Heart right ventricle (tissue), 16 donors: ENCODE measurements around the gene SPSB2. TPM values are rescaled to one million over a fixed set of nuclear protein-coding genes. Genes with fewer than 3 reads are reported as not detected.

Experiments used
- ATAC-seq, 8 donors: fragments of 200-7000 bp; cut with Tn5 transposase; one replicate each; pipeline ENCODE4 v1.9.1; 2020; ENCODE audit warnings: mild to moderate bottlenecking in 8 of 8, moderate library complexity in 8 of 8, moderate number of reproducible peaks in 1 of 8
- DNase-seq, 2 donors: peaks; one replicate each; pipeline ENCODE4 v3.0.0-alpha.2; 2020
- H3K27ac ChIP-seq, 10 donors: fragments of 200-600 bp; sonication (generic) in 2 of 10; one replicate each; pipeline versions ENCODE4 v1.5.0 to v1.8.0; 2020 to 2022; ENCODE audit warnings: mild to moderate bottlenecking in 3 of 10
- H3K27me3 ChIP-seq, 7 donors: fragments of 200-600 bp; one replicate each; pipeline ENCODE4 v1.8.0; 2021 to 2022; ENCODE audit warnings: mild to moderate bottlenecking in 2 of 7
- H3K36me3 ChIP-seq, 9 donors: fragments of 200-600 bp; sonication (generic) in 1 of 9; one replicate each; pipeline versions ENCODE4 v1.5.0 to v1.8.0; 2020 to 2022; ENCODE audit warnings: mild to moderate bottlenecking in 2 of 9
- H3K4me1 ChIP-seq, 9 donors: fragments of 200-600 bp; sonication (generic) in 1 of 9; one replicate each; pipeline versions ENCODE4 v1.5.0 to v1.8.0; 2020 to 2022; ENCODE audit warnings: mild to moderate bottlenecking in 4 of 9
- H3K4me3 ChIP-seq, 10 donors: fragments of 200-600 bp; sonication (generic) in 2 of 10; one replicate each; pipeline versions ENCODE4 v1.5.0 to v1.8.0; 2020 to 2022; ENCODE audit warnings: mild to moderate bottlenecking in 7 of 10, moderate library complexity in 2 of 10
- H3K9me3 ChIP-seq, 11 donors: fragments of 200-600 bp in 10 of 11; sonication (generic) in 2 of 11; one replicate each; pipeline versions ENCODE4 v1.5.0 to v1.8.0; 2013 to 2022; ENCODE audit warnings: mild to moderate bottlenecking in 2 of 11, control low read depth in 1 of 11, moderate library complexity in 1 of 11
- WGBS, 2 donors: extraction: QIAGEN DNeasy Blood & Tissue Kit; methylation state at CpG; one replicate each; pipeline ENCODE4 v1.1.7; 2013; ENCODE audit warnings: inconsistent platforms in 1 of 2; 5-methylcytosine and 5-hydroxymethylcytosine counted together
- intact Hi-C, 10 donors: fragments of 100-400 bp; cut with DNase I; formaldehyde crosslinking; loops; one replicate each; pipeline versions ENCODE4 v1.11.1 to v1.14.2; 2022
- polyA plus RNA-seq, 2 donors: library from polyadenylated mRNA; stranded (reverse); fragments of 200-250 nt; gene quantifications; one replicate each; pipeline ENCODE4 v1.2.3, GENCODE V29; 2013
- total RNA-seq, 10 donors: library from RNA; stranded (reverse); fragmentation: NEBNext Ultra II Directional in 3 of 10; extraction: Animal tissue kit (Norgen Biotek cat#: 25700) in 3 of 10; gene quantifications; one replicate each; pipeline versions ENCODE4 v1.2.1 to v1.2.4, GENCODE V29; 2021 to 2023
- TF ChIP-seq, protein P1 (sequence below), 9 donors: fragments of 200-600 bp; sonication (generic) in 2 of 9; IDR thresholded peaks; one replicate each; pipeline versions ENCODE4 v1.5.0 to v1.8.0; 2021 to 2022; ENCODE audit warnings: antibody characterized with exemption in 9 of 9, mild to moderate bottlenecking in 5 of 9, moderate library complexity in 1 of 9
- donor health status: Arrhythmogenic right ventricular cardiomyopathy.
- donor health status: ischemic (EF 13 %, LVEDD 7.1; RV severe dilation, severe dysfunction).
- donor health status: healthy with polysubstance abuse.
- donor health status: DM: no; HTN: yes; CAD: no.
- donor health status: DM: no; HTN: no; CAD: no.
- donor health status: ischemic (EF 25% LVEDD 6.9; RV normal size, moderate dysfunction).
- donor health status: ischemic (EF 25% LVEDD 5.7; RV mildly dilated, moderate dysfunction).
- donor health status: healthy.
- donor health status: DM: yes; HTN: yes; CAD: no.
- donor health status: Ischemic cardiomyopathy.
- donor health status: ischemic (EF 35%, LVEDD 5.7; RV mildly dilated, moderate dysfunction).
- donor health status: nonischemic (EF 11% LVEDD 7.7; RV severe dilation, severe dysfunction).
- donor health status: DM: yes; HTN: yes; CAD: no.
- donor health status: PGD.
- donor health status: ischemic (EF 29% LVEDD 5.4; RV normal size, mild dysfunction).
- donor health status: nonischemic (EF 23%, LVEDD 6.1; RV moderate dilation, normal function).

The SPSB2 gene
- total and polyA plus RNA-seq, 12 donors = 2.0 to 5.6 (median 3.4) TPM

DNA sequence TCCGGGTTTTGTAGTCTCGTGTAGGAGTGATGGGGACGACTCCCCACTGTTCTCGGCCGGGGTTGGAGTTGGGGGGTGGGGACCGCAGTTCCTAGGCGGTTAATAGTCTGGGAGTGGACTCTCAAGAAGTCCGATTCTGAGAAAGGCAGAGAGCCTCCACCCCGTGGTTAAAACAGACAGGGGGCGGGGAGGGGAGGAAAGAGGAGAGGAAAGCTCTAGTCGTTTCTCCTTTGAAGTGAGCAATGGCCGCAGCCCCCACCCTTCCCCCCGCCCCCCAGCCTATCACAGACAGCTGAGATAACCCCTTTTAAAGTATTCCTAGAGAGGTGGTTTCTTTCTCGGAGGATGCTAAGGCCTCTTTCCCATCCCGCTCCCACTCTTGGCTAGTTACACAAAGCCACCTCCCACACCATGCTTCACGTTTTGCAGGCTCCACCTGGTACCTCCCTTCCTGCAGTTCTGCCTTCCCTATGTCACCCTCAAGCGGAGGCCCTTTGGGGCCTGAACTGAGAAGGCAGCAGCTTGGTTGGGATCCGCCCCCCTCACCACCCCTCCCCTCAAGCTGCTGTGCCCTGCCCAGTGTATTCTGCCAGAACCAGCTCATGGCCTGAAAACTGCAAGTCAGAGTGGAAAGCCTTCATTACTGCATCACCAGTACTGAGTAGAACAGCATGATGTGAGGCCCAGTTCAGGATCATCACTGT is 20.3 kb downstream of the SPSB2 start:
- DNase-seq = no peak
- intact Hi-C loops = loop anchor here in 2 of 10 donors (1.0 kb wide), 2 partner anchors 37 to 100 kb away; partner anchors contain the start of gene MLF2 (in 1 of the 2)
- Histone ChIP-seq H3K9me3 (no peaks in the 10 kb centered on the region), H3K4me3 (peak overlapping the region; percentile 14 to 93 (median 66)), H3K36me3 (peaks cover 0 to 52% (median 23%) of the 10 kb centered on the region in 9 donors), H3K4me1 (peaks cover 3 to 26% (median 16%) of the 10 kb centered on the region in 9 donors), H3K27ac (peak overlapping the region in 8 of 10 donors; percentile 34 to 96 (median 77)), H3K27me3 (no peaks in the 10 kb centered on the region)
- TF ChIP-seq, protein P1, sequence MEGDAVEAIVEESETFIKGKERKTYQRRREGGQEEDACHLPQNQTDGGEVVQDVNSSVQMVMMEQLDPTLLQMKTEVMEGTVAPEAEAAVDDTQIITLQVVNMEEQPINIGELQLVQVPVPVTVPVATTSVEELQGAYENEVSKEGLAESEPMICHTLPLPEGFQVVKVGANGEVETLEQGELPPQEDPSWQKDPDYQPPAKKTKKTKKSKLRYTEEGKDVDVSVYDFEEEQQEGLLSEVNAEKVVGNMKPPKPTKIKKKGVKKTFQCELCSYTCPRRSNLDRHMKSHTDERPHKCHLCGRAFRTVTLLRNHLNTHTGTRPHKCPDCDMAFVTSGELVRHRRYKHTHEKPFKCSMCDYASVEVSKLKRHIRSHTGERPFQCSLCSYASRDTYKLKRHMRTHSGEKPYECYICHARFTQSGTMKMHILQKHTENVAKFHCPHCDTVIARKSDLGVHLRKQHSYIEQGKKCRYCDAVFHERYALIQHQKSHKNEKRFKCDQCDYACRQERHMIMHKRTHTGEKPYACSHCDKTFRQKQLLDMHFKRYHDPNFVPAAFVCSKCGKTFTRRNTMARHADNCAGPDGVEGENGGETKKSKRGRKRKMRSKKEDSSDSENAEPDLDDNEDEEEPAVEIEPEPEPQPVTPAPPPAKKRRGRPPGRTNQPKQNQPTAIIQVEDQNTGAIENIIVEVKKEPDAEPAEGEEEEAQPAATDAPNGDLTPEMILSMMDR (IDR thresholded peaks at IDR 0.05) = no peak
- no peak for ATAC-seq
- 3% methylated on average over 18 of the region's 18 CpGs for WGBS, 2 donors

DNA sequence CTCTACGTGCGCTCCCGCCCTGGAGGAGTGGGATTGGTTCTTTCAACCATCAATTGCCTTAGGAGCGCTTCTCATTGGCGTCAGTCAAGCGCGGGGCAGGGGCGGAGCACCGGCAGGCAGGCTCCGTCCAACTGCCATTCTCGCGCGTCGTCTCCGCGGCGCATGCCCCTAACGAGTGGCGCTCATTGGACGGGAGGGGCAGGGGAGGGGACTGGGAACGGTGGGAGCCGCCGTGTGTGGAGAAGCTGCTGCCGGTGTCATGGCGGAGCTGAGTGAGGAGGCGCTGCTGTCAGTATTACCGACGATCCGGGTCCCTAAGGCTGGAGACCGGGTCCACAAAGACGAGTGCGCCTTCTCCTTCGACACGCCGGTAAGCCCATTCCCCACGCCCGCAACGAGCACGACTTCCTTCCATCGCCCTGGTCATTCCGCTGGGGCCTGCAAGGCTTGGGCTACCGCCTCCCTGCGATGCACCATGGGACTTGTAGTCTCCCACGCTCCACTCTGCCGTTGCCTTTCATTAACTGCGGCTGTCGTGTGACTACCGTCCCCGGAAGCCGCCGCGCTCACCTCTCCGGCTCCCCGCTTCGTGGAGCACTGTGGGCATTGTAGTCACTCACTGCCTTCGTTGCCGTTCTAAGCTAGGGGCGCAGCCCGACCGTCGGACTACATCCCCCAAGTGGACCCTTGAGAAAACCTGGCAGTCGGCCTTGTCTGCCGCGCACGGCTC is 21.0 kb downstream of the SPSB2 start, which contains the start of gene USP5:
Gene USP5, plus strand, starts transcription at position 230 of the 730 bp plus-strand sequence. Its CDS starts 30 bp downstream, at position 260.
- DNase-seq (peak; percentile 99), ATAC-seq (peak; percentile 91 to 96 (median 92))
- peak within 1 kb of the TSS; percentile 18 to 99 (median 94) for H3K27ac ChIP-seq
- H3K27me3 ChIP-seq = no peaks in the 10 kb centered on the region
- peaks cover 3 to 26% (median 16%) of the 10 kb centered on the region in 9 donors for H3K4me1 ChIP-seq
- H3K4me3 ChIP-seq = peak within 1 kb of the TSS; percentile 50 to 93 (median 68)
- peaks cover 0 to 52% (median 16%) of the 10 kb centered on the region in 9 donors for H3K36me3 ChIP-seq
- intact Hi-C loops = loop anchor here in 2 of 10 donors (1.0 kb wide), 2 partner anchors 38 to 99 kb away; partner anchors contain the start of gene MLF2 (in 1 of the 2)
- WGBS, 2 donors = 0 to 1% methylated on average over 64 to 65 of the region's 65 CpGs
- no peaks in the 10 kb centered on the region for H3K9me3 ChIP-seq
- TF ChIP-seq, protein P1 (IDR thresholded peaks at IDR 0.05) = peak in 4 of 9 donors; percentile 8 to 36 (median 10)

DNA sequence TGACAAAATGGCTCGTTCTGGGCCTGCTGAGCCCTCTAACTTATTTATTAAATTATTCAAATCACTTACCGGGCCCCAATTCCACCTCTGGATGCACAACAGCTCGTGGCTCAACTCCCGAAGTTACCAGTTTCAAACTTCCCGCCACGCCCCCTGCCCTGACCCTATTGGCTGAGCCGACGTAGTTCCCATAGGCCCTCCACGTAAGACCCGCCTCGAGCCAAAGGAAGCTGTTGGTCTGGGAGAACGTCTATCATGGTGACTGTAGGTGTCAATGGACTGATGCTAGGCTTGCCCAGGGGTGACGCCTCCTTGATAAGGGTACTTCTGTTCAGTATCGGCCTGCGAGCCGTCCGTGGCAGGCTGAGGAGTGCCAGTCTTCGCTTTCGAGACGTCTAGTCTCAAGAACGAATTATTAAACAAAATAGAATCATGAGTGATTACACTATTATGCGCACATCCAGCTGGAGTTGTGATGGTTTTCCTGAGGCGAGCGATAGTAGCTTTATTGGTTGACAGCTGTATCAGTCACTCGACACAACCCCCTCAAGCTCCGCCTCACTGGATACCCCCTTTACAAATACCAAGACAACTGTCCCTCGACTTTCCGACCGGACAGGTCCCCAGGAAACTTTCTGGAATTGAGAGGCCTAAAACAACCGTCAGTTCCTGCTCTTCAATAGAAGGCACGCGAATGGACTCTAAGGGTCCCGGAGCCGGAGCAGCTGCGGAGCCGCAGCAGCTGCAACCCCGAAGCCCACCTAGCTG is 21.8 kb downstream of the SPSB2 start, which contains the start of gene CDCA3:
Gene CDCA3, minus strand, starts transcription at position 134 of the 768 bp plus-strand sequence. CDS start 334 bp downstream, outside the sequence.
- H3K9me3 ChIP-seq = no peaks in the 10 kb centered on the region
- H3K27me3 ChIP-seq = no peaks in the 10 kb centered on the region
- TF ChIP-seq, protein P1 (IDR thresholded peaks at IDR 0.05) = peak in 1 of 9 donors; percentile 6
- ATAC-seq = peak; percentile 76 to 86 (median 82)
- H3K36me3 ChIP-seq = peaks cover 0 to 52% (median 9%) of the 10 kb centered on the region in 9 donors
- H3K4me3 ChIP-seq = peak within 1 kb of the TSS; percentile 50 to 93 (median 68)
- WGBS, 2 donors = 0% methylated on average over 37 of the region's 37 CpGs
- peak; percentile 91 to 97 for DNase-seq
- peak within 1 kb of the TSS; percentile 18 to 99 (median 94) for H3K27ac ChIP-seq
- intact Hi-C loops = no loop called here
- H3K4me1 ChIP-seq = peaks cover 3 to 26% (median 16%) of the 10 kb centered on the region in 9 donors
